HG02840 (cell line): Measurements from ENCODE around the gene BABAM2.
"Not testable (repeated sequence)": the region's sequence is repeated elsewhere in the genome, so short reads cannot be mapped to it uniquely, and the experiment has no call there.

ENCODE experiments used
- ATAC-seq: cut with Tn5 transposase; IDR thresholded peaks from one replicate; pipeline ENCODE4 v1.9.1; 2021; ENCODE audit warnings: mild to moderate bottlenecking, moderate library complexity, moderate number of reproducible peaks; ENCODE audit not compliant: unreplicated experiment, low FRiP score

The BABAM2 gene

DNA sequence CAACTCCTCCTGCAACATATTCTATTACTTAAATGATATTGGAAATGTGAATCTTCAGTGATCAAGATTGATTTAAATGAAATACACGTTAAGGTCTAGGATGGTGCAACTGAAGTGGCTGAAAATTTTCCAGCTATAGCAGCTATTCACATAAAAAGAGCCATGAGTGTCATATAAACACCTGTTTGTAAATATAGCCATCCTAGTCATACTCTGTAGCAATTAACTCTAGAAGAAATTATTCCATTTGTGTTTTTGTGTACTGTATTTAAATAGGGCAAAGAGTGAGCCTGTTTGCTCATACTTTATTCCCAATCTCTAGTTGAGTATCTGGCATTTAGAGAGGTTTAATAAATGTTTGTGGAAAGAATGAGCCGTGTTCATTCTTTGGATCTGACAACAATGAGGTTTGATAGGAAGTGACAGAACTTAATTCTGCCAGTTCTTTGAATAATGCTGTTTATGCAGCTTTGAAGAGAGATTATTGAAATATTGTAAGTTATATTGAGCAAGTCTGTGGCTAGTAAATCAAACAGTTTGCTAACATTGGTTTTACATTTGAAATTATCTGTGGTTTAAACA lies 49.7 kb downstream of the BABAM2 start:
- ATAC-seq = no peak

DNA sequence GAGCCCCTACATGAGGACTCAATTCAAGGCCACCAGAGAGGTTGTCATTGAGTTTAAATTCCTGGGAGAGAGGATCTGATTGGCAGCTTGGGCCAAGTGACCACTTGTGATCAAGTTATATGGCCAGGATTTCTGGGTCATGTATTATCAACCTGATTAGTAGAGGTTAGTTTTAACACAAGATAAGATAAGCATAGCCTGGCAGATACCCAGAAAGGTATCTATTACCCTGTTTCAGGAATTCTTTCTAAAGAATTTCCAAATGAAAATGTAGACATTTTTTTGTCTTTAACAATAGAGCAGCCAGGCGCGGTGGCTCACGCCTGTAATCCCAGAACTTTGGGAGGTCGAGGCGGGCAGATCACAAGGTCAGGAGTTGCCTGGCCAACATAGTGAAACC lies 50.5 kb downstream of the BABAM2 start:
- no peak for ATAC-seq

DNA sequence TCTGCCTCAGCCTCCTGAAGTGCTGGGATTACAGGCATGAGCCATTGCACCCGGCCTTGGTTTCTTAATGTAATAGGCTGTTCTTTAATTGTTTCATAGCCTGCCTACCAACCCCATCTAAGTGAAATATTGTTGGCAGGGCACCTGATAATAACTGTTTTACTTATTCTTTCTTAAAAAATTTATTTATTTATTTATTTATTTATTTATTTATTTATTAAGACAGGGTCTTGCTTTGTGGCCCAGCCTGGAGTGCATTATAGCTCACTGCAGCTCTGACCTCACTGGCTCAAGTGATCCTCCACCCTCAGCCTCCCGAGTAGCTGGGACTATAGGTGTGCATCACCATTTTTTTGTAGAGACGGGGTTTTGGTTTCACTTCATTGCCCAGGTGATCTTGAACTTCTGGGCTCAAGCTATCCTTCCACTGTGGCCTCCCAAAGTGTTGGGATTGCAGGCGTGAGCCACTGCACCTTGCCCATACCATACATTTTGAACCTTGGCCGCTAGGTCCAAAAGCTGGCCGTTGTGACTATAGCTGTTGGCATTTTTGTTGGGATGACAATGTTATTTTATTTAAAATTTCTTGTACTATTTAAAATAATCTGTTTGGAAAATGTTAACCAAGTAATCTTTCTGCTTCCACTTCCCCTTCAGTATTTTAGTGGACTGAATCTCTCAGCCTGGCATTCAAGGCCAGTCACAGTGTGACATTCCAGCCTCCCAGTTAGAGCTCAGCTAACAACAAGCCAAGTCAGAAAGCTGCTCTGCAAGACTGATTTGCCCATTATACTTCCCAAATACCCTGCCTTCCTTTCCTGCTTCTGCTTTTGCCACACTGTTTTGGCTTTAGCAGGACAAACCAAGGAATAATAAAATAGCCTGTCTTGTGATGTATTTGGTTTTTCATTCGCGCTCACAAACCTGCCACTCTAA lies 52.4 kb downstream of the BABAM2 start:
- no peak for ATAC-seq

DNA sequence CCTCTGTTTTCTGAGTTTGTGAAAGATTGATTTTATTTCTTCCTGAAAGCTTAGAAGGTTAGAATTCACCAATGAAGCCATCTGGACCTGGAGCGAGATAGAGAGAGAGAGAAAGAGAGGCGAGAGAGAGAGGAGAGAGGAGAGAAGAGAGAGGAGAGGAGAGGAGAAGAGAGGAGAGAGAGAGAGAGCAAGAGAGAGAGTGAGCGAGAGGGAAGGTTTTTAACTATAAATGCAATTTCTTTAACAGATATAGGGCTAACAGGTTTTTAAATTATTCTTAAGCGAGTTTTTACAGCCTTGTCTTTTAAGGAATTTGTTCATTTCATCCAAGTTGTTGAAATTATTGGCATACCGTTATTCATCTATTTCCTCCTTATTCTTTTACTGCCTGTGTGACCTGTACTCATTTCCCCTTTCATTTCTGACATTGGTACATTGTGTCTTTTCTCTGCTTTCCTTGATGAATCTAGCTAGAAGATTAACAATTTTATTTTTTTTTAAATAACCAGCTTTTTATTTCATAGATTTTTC lies 56.1 kb downstream of the BABAM2 start:
- ATAC-seq = no peak

DNA sequence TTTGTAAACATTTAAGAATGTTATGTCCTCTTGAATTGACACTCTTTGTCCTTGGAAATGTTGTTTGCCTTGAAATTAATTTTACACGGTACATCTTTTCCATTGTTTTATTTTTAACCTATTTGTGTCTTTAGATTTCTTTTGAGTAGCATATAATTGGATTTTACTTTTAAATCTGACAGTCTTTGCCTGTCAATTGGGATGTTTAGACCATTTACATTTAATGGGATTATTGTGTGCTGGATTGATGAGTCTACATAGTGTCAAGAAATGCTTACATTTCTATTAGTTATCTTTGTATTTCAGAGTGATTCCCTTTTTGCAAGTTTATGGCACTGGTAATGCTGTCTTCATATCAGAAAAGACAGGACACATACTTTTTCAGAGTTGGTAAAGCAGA lies 61.5 kb downstream of the BABAM2 start:
- no peak for ATAC-seq

DNA sequence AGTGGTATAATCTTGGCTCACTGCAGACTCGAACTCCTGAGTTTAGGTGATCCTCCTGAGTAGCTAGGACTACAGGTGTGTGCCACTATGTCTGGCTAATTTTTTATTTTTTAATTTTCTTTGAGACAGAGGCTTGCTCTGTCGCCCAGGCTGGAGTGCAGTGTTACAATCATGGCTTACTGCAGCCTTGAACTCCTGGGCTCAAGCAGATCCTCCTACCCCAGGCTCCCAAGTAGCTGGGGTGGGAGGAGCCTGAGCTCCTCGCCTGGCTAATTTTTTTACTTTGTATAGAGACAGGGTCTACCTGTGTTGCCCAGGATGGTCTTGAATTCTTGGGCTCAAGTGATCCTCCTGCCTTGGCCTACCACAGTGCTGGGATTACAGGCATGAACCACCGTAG lies 62.5 kb downstream of the BABAM2 start:
- no peak for ATAC-seq

DNA sequence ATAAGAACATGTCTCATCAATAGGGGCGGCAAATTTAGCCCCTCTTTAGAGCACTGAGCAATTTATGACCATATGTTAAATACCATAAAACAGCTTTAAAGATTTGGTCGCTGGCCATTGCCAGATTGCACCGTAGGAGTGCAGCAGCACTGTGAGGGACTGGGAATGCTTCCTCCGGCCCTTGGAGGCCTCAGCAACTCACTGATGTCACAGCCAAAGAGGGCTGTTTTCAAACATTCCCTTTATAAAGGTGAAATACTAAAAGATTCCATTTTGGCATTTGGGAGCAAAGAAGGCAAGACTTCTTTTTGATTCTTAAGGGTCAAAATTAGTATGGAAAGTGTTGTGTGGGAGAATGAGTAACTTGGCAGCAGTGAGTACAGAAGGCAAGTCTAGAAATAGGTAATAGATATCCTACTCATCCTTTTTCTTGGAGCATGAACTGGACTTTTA lies 63.7 kb downstream of the BABAM2 start:
- no peak for ATAC-seq

DNA sequence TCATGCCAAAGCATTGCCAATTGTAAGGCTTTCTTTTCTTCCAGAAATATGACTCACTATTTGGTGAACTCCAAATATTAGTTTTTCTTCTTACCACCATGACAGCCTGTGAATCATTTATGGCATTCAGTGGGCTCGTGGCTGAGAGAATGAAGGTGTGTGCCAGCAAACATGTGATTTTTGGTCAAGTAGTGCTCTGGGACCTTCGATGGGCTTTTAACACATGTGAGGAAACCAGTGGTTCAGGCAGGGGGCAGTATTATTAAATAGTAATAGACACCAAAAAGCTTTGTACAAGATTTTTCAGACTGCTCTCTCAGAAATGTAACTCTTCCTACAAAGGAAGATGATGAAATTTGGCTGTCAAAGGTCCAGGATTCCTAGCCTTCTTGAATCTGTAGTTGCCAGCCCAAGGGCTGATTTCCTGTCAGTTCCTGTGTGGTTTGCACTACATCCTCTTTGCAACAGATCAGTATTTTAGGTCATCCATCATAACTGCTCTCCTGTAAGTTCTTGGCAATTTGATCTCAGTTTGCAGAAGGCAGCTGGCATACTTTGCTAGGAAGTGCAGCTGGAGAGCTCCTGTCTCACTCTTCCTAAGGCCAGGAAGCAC lies 64.3 kb downstream of the BABAM2 start:
- no peak for ATAC-seq

DNA sequence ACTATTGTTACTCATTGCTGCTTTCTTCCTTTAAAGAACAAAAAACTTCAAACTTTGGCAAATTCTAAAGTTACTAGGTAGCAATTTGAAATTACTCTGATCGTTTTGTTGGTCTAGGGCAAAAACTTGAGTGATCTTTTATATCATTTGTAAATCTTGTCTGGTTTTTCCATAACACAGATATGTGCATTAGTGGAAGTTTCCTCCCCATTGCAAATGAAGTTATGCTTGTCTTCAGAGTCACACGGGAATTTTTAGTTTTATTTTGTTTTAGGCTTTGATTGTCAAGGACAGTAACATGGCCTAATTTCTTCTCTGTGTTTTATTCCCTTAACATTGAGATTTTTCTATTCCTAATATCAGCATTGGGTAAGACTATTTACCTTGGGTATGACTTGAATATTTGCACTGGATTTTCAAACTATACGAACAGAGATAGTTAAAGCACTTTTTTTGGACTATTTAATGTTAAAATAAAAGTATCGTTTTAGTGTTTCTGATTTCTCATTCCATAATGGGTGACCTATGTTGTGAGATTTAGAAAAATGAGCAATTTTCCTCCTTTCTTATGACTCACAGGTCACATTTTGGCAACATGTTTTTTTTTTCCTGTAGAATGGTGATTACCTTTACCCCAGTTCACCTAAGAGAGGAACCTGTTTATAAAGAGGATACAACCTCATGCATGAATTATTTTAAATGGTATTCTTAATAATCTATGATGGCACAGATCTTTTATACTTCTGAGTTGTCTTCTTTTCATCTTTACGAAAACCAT lies 65.0 kb downstream of the BABAM2 start:
- ATAC-seq = no peak

DNA sequence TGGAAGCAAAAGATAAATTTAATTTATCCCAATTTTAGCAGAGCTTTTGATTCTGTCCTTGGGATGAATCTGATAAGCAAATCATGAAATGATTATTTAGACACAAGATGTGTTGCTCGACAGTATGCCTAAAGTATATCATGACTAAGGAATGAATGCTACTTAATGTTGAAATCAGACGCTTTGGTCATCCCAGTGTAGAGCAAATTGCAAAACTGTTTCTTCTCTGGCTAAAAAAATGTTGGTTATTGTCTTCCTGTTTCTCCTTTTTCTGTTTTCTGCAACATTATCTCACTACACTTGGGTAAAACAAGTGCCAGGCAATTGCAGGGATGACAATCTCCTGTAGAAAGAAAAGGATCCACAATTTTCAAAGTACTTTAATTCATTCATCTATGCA lies 66.4 kb downstream of the BABAM2 start:
- no peak for ATAC-seq

DNA sequence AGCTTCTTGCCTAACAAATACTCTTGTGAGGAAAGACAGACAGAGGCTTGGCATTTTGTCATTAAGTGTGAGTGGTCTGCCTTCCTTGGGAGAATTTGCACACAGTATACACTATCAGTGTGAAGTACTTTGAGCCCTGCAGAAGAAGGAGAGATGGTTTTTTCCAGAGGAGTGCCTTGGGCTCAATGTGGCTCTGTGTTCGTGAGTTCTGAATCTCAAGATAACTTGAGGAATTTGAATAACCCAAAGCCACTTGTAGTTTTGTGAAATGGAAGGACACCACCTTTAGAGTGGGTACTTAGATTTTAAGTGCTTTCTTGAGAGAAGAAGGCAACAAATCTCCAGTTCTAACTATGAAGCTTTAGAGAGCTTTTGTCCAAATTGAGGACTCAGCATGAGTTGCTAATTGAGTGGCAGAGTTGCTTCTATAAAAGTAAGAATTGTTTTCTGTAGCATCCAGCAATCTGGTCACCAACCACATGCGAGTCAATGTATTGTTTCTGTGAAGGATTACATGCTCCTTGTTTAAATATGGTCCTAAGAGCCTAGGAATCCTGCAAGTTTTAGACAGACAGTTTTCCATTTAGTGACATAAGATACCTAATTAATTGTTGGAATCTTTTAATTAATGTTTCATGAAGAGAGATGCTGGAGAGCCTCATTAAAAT lies 68.3 kb downstream of the BABAM2 start:
- ATAC-seq = no peak

DNA sequence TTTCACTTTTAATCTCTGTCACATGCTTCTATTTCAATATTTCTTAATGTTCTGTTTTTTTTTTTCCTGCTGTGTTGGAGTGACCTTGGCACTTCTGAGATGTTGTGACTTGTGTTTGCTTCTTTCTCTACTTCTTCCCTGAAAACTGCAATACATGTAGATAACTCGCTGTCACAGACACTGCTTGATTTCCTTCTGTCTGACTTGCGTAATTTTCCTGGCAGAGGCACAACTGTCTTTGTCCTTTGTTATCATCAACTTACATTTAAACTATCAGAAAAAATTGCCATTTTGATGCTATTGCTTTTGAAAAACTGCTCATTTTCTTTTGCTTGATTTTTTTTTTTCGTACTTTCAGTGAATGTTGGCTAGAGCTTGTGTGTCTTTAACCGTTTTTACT lies 69.0 kb downstream of the BABAM2 start:
- ATAC-seq = no peak

DNA sequence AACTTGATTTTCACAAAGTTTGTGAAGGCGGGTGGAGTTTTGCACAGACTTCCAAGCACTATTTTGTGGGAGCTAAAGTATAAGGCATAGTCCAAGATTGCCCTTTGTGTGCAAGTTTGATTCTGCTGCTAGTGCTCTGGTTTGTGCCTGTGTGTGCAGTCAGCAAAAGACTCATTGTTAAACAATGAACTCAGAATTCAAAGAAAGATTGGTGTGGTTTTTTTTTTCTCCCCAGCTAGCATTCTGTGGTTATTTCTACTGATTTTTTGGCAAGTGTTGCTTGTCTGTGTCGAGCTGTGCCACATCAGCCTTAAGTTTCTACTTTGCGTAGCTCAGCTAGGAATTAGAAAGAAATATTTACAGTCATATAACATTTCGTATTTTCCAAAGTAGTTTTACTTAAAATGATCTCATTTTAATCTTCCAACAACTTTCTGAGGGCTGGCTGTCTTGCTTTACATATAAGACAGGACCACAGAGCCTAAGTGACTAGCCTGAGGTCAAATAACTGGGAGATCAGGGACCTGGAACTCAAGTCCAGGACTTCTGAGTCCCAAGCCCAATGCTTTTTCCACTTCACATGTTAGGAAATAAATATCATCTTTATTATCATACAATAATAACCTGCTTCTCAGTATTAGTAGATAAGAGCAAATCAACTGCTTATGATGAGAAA lies 69.8 kb downstream of the BABAM2 start:
- no peak for ATAC-seq

DNA sequence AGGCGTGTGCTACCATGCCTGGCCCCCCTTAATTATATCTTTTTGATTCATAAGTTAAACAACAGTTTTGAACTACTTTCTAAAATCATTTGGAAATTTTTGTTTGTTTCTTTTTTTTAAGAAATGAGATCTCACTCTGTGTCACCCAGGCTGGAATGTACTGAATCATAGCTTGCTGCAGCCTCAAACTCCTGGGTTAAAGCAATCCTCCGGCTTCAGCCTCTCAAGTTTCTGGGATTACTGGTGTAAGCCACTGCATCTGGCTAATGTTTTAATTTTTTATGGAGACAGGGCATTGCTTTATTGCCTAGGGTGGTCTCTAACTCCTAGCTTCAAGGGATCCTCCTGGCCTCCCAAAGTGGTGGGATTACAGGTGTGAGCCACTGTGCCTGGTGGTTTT lies 71.5 kb downstream of the BABAM2 start:
- ATAC-seq = no peak

DNA sequence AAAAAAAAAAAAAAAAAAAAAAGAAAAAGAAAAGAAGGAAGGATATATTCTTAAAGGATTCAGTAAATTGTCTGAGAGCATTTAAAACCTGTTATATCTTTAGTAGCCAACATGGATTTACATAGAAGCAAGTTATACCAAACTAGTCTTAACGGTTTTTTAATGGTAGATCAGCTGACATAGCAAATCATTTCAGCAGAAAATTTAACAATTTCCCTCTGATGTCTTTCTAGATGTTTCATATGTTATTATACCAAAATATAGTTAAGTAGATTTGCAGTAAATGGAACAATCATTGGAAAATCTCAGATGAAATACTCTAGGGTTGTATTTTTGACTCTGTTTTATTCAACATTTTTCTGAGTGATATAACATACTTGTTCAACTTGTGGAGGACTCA lies 72.9 kb downstream of the BABAM2 start:
- no peak for ATAC-seq

DNA sequence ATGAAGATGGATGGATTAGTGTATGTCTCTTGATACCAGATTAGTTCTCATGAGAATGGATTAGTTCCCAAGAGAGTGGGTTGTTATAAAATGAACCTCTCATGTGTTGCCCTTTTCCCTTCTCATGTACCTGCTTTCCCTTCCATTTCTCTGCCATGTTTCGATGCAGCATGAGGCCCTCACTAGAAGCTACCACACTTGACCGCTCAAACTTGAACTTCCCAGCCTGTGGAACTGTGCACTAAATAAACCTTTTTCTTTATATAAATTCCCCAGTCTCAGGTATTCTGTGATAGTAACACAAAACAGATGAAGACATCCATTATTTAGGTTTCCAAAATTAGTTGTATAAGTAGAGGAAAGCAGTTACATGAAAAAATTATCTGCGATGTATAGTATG lies 73.5 kb downstream of the BABAM2 start:
- ATAC-seq = no peak

DNA sequence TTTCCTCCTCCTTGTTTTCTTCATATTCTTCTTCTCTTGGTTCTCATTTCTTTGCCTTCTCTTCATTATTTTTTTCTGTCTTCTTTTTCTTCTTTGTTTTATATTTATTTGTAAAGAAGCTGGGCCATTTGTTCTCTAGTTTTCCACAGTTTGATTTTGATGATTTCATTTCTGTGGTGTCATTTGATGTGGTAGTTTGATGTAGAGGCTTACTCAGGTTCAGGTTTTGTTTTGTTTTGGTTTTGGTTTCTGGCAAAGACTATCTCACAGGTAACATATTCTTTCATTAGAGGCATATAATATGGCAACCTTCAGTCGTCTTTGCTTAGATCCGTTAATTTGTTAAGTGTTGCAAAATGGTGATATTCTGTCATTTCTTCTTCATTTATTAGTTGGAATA lies 75.3 kb downstream of the BABAM2 start:
- no peak for ATAC-seq

DNA sequence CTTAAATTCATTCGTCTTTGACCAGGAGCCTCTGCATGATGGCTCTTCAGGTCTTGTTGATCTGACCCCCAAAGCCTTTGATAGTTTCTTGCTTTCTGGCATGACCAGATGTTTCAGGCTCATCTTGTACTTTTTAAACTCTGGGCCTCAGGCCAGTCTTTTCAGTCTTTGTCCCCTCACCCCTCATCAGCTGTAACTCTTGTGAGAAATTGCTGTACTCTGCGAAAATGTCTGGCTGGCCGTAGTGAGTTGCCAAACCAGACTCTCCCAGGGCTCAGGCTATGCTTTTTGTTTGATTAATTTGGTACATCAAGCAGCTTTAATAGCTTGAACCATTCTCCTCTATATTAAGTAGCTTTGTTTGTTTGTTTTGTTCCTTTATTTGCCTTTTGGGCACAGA lies 75.9 kb downstream of the BABAM2 start:
- ATAC-seq = no peak

DNA sequence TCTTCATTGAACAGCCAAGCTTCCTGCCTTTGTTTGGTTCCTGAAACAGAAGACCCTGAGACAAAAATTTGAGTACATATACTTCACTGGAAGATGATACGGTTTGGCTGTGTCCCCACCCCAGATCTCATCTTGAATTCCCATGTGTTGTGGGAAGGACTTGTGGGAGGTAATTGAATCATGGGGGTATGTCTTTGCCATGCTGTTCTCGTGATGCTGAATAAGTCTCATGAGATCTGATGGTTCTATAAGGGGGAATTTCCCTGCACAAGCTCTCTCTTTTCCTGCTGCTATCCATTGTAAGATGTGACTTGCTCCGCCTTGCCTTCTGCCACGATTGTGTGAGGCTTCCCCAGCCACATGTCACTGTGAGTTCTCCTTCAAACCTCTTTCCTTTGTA lies 76.5 kb downstream of the BABAM2 start:
- ATAC-seq = no peak

DNA sequence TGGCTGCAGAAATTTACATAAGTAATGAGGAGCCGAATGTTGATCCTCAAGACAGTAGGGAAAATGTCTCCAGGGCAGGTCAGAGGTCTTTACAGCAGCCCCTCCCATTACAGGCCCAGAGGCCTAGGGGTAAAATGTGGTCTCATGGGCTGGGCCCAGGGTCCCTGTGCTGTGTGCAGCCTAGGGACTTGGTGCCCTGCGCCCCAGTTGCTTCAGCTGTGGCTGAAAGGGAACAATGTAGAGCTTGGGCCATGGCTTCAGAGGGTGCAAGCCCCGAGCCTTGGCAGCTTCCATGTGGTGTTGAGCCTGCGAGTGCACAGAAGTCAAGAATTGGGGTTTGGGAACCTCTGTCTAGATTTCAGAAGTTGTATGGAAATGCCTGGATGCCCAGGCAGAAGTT lies 77.5 kb downstream of the BABAM2 start:
- ATAC-seq = not testable (repeated sequence)
